Measurements from ENCODE around the gene NACA.
"Not testable (repeated sequence)": the region's sequence is repeated elsewhere in the genome, so short reads cannot be mapped to it uniquely, and the experiment has no call there.

NACA gene

GRCh38 chr12:56724972-56725722 lies at the start of gene NACA:
NACA (minus strand) TSS chr12:56725299; CDS start chr12:56724521, 778 bp downstream.
- DNase-seq: peak; percentile 97
- Mint-ChIP-seq H3K36me3 (peaks cover 38 to 58% of the 10 kb centered on the region in 2 donors), H3K4me1 (peaks cover 23 to 48% of the 10 kb centered on the region in 2 donors), H3K9me3 (no peaks in the 10 kb centered on the region), H3K27ac (peak within 1 kb of the TSS; percentile 99), H3K27me3 (no peaks in the 10 kb centered on the region), H3K4me3 (peak within 1 kb of the TSS; percentile 96)
- ATAC-seq (replicated peaks): peak; percentile 97

- no peak for DNase-seq
- Mint-ChIP-seq H3K27me3 (no peaks in the 10 kb centered on the region), H3K27ac (no peak overlapping the region), H3K4me3 (no peak overlapping the region), H3K9me3 (peaks cover 0 to 3% of the 10 kb centered on the region in 2 donors), H3K4me1 (peaks cover 4 to 11% of the 10 kb centered on the region in 2 donors), H3K36me3 (no peaks in the 10 kb centered on the region)
- no peak for ATAC-seq (replicated peaks)
Observed at GRCh38 chr12:56773113-56773512, 48.0 kb upstream of the NACA start.

- ATAC-seq (replicated peaks): no peak
- H3K27ac Mint-ChIP-seq: no peak overlapping the region
- H3K4me3 Mint-ChIP-seq: no peak overlapping the region
- H3K36me3 Mint-ChIP-seq: no peaks in the 10 kb centered on the region
- peaks cover 0 to 3% of the 10 kb centered on the region in 2 donors for H3K9me3 Mint-ChIP-seq
- peaks cover 4 to 11% of the 10 kb centered on the region in 2 donors for H3K4me1 Mint-ChIP-seq
- no peaks in the 10 kb centered on the region for H3K27me3 Mint-ChIP-seq
- no peak for DNase-seq
Observed at GRCh38 chr12:56772625-56773024, 47.5 kb upstream of the NACA start.

GRCh38 chr12:56769868-56770267 lies 44.8 kb upstream of the NACA start:
- H3K27me3 Mint-ChIP-seq: no peaks in the 10 kb centered on the region
- DNase-seq (no peak), ATAC-seq (replicated peaks) (no peak)
- no peaks in the 10 kb centered on the region for H3K9me3 Mint-ChIP-seq
- H3K4me3 Mint-ChIP-seq: no peak overlapping the region
- H3K27ac Mint-ChIP-seq: no peak overlapping the region
- no peaks in the 10 kb centered on the region for H3K36me3 Mint-ChIP-seq
- H3K4me1 Mint-ChIP-seq: peaks cover 10 to 20% of the 10 kb centered on the region in 2 donors

- no peak overlapping the region for H3K4me3 Mint-ChIP-seq
- DNase-seq (no peak), ATAC-seq (replicated peaks) (no peak)
- H3K4me1 Mint-ChIP-seq: peaks cover 10 to 20% of the 10 kb centered on the region in 2 donors
- H3K27me3 Mint-ChIP-seq: no peaks in the 10 kb centered on the region
- no peak overlapping the region for H3K27ac Mint-ChIP-seq
- no peaks in the 10 kb centered on the region for H3K9me3 Mint-ChIP-seq
- no peaks in the 10 kb centered on the region for H3K36me3 Mint-ChIP-seq
Observed at GRCh38 chr12:56768424-56768823, 43.3 kb upstream of the NACA start.

DNA sequence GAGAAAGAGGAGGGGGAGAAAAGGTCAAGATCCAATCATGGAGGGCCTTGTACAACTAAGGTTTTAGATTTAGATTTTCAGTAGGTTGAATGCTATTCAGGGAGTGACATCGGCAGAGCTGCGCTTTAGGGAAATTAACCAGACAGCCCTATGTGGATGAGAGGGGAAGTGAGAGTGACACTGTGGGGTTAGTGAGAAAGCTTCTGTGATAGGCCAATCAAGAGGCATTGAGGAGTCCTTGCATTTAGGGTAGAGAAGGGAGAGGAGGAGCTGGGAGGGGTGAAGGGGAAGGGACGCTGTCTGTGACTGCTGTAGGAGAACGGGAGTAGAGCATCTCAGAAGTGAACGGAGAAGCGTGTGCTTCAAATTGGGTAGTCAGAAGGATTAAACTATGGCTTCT lies 41.4 kb upstream of the NACA start:
- Mint-ChIP-seq H3K4me1 (peaks cover 12 to 14% of the 10 kb centered on the region in 2 donors), H3K36me3 (no peaks in the 10 kb centered on the region), H3K27ac (peak overlapping the region; percentile 1), H3K4me3 (peak overlapping the region in 1 of 2 donors; percentile 46), H3K9me3 (no peaks in the 10 kb centered on the region), H3K27me3 (no peaks in the 10 kb centered on the region)
- ATAC-seq (replicated peaks): peak; percentile 99 to 100
- peak; percentile 36 for DNase-seq

DNA sequence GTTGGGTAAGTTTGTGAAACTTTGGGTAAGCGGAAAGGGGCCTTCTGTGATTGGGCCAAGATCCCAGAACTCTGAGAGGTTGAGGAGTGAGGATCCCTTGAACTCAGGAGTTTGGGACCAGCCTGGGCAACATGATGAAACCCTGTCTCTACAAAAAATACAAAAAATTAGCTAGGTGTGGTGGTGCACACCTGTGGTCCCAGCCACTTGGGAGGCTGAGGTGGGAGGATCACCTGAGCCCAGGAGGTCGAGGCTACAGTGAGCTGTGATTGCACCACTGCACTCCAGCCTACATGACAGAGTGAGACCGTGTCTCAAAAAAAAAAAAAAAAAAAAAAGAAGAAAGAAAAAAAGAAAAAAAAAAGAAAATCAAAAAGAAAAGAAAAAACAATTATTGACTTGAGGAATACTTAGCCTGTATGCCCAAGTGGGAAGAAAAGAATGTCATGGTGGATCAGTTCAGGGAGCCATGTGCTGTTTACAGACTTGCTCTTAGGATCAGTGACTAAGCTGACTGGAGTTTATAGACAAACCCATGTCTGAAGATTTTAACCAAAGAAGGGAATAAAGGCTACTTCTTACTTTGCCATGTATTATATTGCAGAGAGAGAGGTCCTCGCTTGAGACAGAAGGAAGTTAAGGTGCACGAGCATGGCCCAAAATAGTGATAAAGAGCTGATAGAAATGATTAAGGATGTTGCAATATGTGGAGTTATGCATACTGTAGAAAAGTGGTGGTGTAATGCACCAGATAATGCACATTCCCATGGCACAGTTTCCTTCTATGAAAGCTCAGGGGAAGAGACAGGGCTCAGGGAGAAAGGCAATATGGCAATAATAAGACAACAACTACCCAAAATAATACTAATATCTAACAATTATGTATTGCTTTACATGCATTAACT lies 38.9 kb upstream of the NACA start:
- Mint-ChIP-seq H3K4me3 (no peak overlapping the region), H3K9me3 (no peaks in the 10 kb centered on the region), H3K27ac (no peak overlapping the region), H3K36me3 (no peaks in the 10 kb centered on the region), H3K27me3 (no peaks in the 10 kb centered on the region), H3K4me1 (peaks cover 12 to 14% of the 10 kb centered on the region in 2 donors)
- ATAC-seq (replicated peaks): no peak
- no peak for DNase-seq

- DNase-seq (no peak), ATAC-seq (replicated peaks) (no peak)
- Mint-ChIP-seq H3K4me3 (no peak overlapping the region), H3K36me3 (no peaks in the 10 kb centered on the region), H3K4me1 (peaks cover 11 to 12% of the 10 kb centered on the region in 2 donors), H3K27ac (no peak overlapping the region), H3K27me3 (no peaks in the 10 kb centered on the region), H3K9me3 (peaks cover 0 to 2% of the 10 kb centered on the region in 2 donors)
Observed at GRCh38 chr12:56761812-56762211, 36.7 kb upstream of the NACA start.

- H3K36me3 Mint-ChIP-seq: no peaks in the 10 kb centered on the region
- peaks cover 0 to 2% of the 10 kb centered on the region in 2 donors for H3K4me1 Mint-ChIP-seq
- no peak for ATAC-seq (replicated peaks)
- no peak for DNase-seq
- H3K27me3 Mint-ChIP-seq: no peaks in the 10 kb centered on the region
- no peak overlapping the region for H3K27ac Mint-ChIP-seq
- no peak overlapping the region for H3K4me3 Mint-ChIP-seq
- peaks cover 0 to 2% of the 10 kb centered on the region in 2 donors for H3K9me3 Mint-ChIP-seq
Observed at GRCh38 chr12:56760460-56760859, 35.4 kb upstream of the NACA start.

DNA sequence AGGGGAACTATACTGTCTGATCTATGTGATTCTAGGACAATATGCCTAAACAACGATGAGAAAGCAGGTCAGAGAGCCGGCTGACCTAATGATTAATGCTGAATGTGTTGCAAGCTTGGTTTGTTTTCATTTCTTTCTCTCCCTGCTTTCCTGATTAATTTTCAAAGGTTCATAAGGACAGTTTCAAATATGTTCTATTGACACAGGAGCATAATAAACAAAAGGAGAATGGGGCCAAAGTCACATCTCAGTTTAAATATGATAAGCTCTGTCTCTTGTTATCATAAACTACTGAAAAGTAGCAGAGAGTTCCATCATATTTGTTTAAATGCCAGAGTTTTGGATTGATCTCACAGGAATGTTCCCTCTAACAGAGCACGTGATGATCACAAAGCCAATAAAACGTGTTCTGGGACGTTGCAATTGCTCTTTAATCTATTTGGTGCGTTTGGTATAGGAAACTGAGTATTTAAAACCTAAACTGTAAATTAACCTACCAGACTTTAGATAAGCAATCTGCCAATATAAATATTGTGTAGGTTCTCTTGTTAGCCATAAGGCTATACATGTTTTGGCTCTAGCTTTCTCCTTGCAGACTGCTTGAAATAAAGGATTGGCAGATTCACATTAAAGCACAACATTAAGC lies 34.3 kb upstream of the NACA start:
- H3K27ac Mint-ChIP-seq: no peak overlapping the region
- peaks cover 0 to 2% of the 10 kb centered on the region in 2 donors for H3K4me1 Mint-ChIP-seq
- H3K4me3 Mint-ChIP-seq: no peak overlapping the region
- no peaks in the 10 kb centered on the region for H3K36me3 Mint-ChIP-seq
- peaks cover 0 to 2% of the 10 kb centered on the region in 2 donors for H3K9me3 Mint-ChIP-seq
- no peak for DNase-seq
- no peak for ATAC-seq (replicated peaks)
- H3K27me3 Mint-ChIP-seq: no peaks in the 10 kb centered on the region

- Mint-ChIP-seq H3K4me3 (no peak overlapping the region), H3K36me3 (no peaks in the 10 kb centered on the region), H3K27ac (no peak overlapping the region), H3K9me3 (peaks cover 0 to 2% of the 10 kb centered on the region in 2 donors), H3K27me3 (no peaks in the 10 kb centered on the region), H3K4me1 (peaks cover 0 to 2% of the 10 kb centered on the region in 2 donors)
- no peak for ATAC-seq (replicated peaks)
- no peak for DNase-seq
Observed at GRCh38 chr12:56758728-56759262, 33.7 kb upstream of the NACA start.

DNA sequence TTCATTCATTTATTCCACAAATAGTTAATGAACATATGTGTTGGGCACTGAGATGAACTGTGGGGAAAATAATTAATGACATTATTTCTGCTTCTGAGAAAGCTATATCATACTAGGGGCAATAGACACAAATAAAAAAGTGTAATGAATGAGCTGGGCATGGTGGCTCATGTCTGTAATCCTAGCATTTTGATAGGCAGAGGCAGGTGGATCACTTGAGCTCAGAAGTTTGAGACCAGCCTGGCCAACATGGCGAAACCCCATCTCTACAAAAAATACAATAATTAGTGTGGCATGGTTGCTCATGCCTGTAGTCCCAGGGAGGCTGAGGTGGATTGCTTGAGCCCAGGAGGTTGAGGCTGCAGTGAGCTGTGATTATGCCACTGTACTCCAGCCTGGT lies 32.9 kb upstream of the NACA start:
- not testable (repeated sequence) for H3K27ac Mint-ChIP-seq; ATAC-seq (replicated peaks); H3K36me3 Mint-ChIP-seq; H3K4me3 Mint-ChIP-seq; DNase-seq; H3K4me1 Mint-ChIP-seq; H3K27me3 Mint-ChIP-seq; H3K9me3 Mint-ChIP-seq

DNA sequence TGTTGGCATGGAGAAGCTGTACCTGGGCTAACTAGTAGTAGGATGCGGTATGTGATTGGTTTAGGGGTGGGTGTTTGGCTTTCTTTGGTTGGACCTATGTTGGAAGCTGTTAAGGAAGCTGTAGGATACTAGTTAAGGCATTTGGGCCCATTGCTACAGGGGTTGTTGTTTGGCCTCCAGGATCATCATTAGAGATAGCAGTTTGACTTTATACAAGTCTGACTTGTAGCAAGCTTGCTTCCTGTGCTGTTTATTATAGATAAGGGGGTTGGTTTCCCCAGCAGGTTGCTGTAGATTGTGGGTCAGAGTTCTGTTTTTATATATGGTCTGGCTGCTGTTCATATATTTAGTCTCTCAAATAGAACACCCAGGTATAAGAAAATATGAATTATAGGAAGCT lies 28.5 kb upstream of the NACA start:
- Mint-ChIP-seq H3K9me3 (no peaks in the 10 kb centered on the region), H3K27me3 (no peaks in the 10 kb centered on the region), H3K36me3 (peaks cover 2 to 12% of the 10 kb centered on the region in 2 donors), H3K4me3 (no peak overlapping the region), H3K27ac (no peak overlapping the region), H3K4me1 (peaks cover 20 to 37% of the 10 kb centered on the region in 2 donors)
- DNase-seq (no peak), ATAC-seq (replicated peaks) (no peak)
